HUES6 (cell line): ENCODE data around the gene RIMS1.
"Not testable (repeated sequence)": the region's sequence is repeated elsewhere in the genome, so short reads cannot be mapped to it uniquely, and the experiment has no call there.

ENCODE experiments used
- H3K27ac ChIP-seq: 2 replicates; pipeline ENCODE4 v1.7.0; 2013; ENCODE audit warnings: low read depth, mild to moderate bottlenecking, low read length, inconsistent platforms
- H3K27me3 ChIP-seq: 2 replicates; pipeline ENCODE4 v1.6.1; 2013; ENCODE audit warnings: low read length; ENCODE audit not compliant: control insufficient read depth, insufficient read depth
- H3K36me3 ChIP-seq: 2 replicates; pipeline ENCODE4 v1.6.1; 2013; ENCODE audit warnings: low read length; ENCODE audit not compliant: control insufficient read depth, insufficient read depth
- H3K4me1 ChIP-seq: 2 replicates; pipeline ENCODE4 v1.6.1; 2013; ENCODE audit warnings: low read length; ENCODE audit not compliant: control insufficient read depth, insufficient read depth
- H3K4me3 ChIP-seq: 2 replicates; pipeline ENCODE4 v1.5.1; 2013; ENCODE audit warnings: low read depth, low read length
- H3K9ac ChIP-seq: one replicate; pipeline ENCODE4 v1.6.1; 2013; ENCODE audit warnings: mild to moderate bottlenecking, low read length
- H3K9me3 ChIP-seq: 2 replicates; pipeline ENCODE4 v1.6.1; 2013; ENCODE audit warnings: low read depth, low read length; ENCODE audit not compliant: control insufficient read depth, insufficient read depth

RIMS1 gene

DNA sequence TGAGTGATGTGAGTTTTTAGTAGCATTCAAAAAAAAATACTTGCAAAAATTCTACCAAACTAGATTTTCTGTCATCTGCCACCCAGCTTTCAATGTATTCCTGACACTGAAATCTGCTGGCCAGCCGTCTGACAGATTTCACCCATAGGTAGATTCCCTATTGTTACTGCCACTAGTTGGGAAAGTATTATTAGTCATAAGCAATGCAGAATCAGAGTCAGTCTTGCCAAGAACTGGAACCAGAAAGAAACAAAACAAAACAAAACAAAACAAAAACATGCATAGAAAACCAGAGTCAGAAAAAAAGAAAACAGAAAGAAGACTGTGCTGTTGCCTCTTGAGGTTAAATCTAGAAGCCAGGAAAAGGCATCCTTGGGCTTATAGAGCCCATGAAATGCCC, 442.4 kb downstream of the RIMS1 start:
- H3K27ac ChIP-seq: no peak overlapping the region
- H3K4me1 ChIP-seq: no peaks in the 10 kb centered on the region
- H3K9me3 ChIP-seq: no peaks in the 10 kb centered on the region
- H3K9ac ChIP-seq: no peak overlapping the region
- no peaks in the 10 kb centered on the region for H3K27me3 ChIP-seq
- no peak overlapping the region for H3K4me3 ChIP-seq
- no peaks in the 10 kb centered on the region for H3K36me3 ChIP-seq

DNA sequence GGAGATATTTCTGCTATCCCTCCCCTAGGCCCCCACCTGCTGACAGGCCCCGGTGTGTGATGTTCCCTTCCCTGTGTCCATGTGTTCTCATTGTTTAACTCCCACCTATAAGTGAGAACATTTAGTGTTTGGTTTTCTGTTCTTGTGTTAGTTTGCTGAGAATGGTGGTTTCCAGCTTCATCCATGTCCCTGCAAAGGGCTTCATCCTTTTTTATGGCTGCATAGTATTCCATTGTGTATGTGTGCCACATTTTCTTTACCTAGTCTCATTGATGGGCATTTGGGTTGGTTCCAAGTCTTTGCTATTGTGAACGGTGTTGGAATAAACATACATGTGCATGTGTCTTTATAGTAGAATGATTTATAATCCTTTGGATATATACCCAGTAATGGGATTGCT, 448.9 kb downstream of the RIMS1 start:
- not testable (repeated sequence) for H3K9ac ChIP-seq, H3K27ac ChIP-seq, H3K36me3 ChIP-seq, H3K27me3 ChIP-seq, H3K4me3 ChIP-seq, H3K4me1 ChIP-seq, H3K9me3 ChIP-seq

DNA sequence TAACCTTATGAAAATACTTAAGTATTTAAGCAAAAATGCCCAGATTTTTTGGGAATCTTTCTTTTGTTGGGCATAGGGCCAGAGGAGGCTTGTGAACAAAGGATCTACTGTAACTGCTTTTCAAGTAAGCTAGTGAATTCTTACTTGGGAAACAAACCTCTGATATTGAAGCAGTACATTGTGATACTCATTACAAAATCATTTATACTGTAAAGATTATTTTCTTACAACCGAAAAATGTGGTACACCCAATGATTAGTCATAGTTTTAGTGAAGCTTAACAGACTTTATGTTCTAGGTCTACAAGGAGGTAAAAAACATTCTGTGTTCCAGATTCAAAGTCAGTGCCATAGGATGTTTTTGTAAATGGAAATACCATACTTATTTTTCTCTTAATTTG, 462.6 kb downstream of the RIMS1 start:
- no peaks in the 10 kb centered on the region for H3K36me3 ChIP-seq
- no peak overlapping the region for H3K9ac ChIP-seq
- no peaks in the 10 kb centered on the region for H3K4me1 ChIP-seq
- H3K27ac ChIP-seq: no peak overlapping the region
- no peaks in the 10 kb centered on the region for H3K27me3 ChIP-seq
- no peaks in the 10 kb centered on the region for H3K9me3 ChIP-seq
- H3K4me3 ChIP-seq: no peak overlapping the region

DNA sequence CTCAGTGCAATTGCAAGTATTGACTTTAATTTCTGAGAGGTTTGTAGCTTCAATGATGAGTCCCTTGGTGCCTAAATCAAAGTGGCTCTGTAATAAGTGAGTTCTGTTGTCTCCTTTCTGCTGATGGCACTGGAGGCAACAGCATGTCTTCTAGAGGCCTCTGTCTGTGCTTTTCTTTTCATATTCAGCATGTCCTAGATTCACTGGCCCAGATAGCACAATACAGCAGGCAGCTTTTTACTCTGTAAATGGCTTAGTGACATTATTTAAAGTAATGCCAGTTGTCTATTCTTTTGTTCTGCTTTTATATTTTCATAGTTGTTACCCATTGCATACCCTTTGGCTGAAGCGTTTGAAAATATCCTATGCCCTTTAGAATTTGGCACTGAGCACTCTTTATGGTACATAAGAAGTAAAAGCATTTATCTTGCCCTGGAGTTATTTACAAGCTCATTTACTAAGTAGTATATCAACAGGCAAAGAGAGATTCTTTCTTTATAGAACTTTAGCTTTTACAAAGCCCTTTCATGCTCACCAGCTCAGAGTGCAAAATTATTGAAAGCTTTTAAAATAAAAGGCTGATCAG, 464.0 kb downstream of the RIMS1 start:
- Histone ChIP-seq H3K4me3 (no peak overlapping the region), H3K36me3 (no peaks in the 10 kb centered on the region), H3K9ac (no peak overlapping the region), H3K9me3 (no peaks in the 10 kb centered on the region), H3K27ac (no peak overlapping the region; the same call in 1 of the 2 replicates), H3K27me3 (no peaks in the 10 kb centered on the region), H3K4me1 (no peaks in the 10 kb centered on the region)

- Histone ChIP-seq H3K9ac (no peak overlapping the region), H3K36me3 (no peaks in the 10 kb centered on the region), H3K27ac (no peak overlapping the region), H3K27me3 (no peaks in the 10 kb centered on the region), H3K4me1 (no peaks in the 10 kb centered on the region), H3K4me3 (no peak overlapping the region), H3K9me3 (no peaks in the 10 kb centered on the region)
Observed at GRCh38 chr6:72363844-72364740, 477.7 kb downstream of the RIMS1 start.

- H3K4me1 ChIP-seq: no peaks in the 10 kb centered on the region; the same call in 1 of the 2 replicates
- no peak overlapping the region for H3K27ac ChIP-seq
- H3K9me3 ChIP-seq: no peaks in the 10 kb centered on the region
- H3K9ac ChIP-seq: no peak overlapping the region
- no peak overlapping the region for H3K4me3 ChIP-seq
- H3K27me3 ChIP-seq: no peaks in the 10 kb centered on the region
- H3K36me3 ChIP-seq: no peaks in the 10 kb centered on the region
Observed at GRCh38 chr6:72365773-72366172, 479.4 kb downstream of the RIMS1 start.

- Histone ChIP-seq H3K36me3 (no peaks in the 10 kb centered on the region), H3K27ac (no peak overlapping the region), H3K27me3 (no peaks in the 10 kb centered on the region), H3K9me3 (no peaks in the 10 kb centered on the region), H3K4me3 (no peak overlapping the region), H3K9ac (no peak overlapping the region), H3K4me1 (no peaks in the 10 kb centered on the region; the same call in 1 of the 2 replicates)
Observed at GRCh38 chr6:72367439-72367838, 481.1 kb downstream of the RIMS1 start.

DNA sequence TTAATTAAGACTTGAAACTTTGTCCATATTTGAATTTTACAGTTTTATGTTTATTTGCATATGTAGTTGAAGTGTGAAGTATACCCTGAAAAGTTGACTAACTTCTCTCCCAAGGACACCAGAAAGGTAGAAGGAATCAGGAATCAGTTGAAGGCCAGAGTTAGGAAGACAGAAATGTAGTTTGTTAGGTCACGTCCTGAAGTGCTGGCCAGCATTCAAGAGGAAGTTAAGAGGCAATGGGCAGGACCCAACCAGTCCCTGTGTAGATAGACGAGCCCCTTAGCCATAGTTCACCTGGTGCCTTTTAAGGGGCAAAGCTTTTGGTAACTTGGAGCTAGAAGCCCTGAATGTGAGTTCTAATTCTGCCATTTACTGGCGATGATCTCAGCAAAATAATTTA, 485.1 kb downstream of the RIMS1 start:
- no peaks in the 10 kb centered on the region for H3K36me3 ChIP-seq
- H3K4me3 ChIP-seq: no peak overlapping the region
- H3K9me3 ChIP-seq: no peaks in the 10 kb centered on the region
- H3K27me3 ChIP-seq: no peaks in the 10 kb centered on the region
- peaks cover 5% of the 10 kb centered on the region for H3K4me1 ChIP-seq
- H3K9ac ChIP-seq: no peak overlapping the region
- no peak overlapping the region for H3K27ac ChIP-seq

DNA sequence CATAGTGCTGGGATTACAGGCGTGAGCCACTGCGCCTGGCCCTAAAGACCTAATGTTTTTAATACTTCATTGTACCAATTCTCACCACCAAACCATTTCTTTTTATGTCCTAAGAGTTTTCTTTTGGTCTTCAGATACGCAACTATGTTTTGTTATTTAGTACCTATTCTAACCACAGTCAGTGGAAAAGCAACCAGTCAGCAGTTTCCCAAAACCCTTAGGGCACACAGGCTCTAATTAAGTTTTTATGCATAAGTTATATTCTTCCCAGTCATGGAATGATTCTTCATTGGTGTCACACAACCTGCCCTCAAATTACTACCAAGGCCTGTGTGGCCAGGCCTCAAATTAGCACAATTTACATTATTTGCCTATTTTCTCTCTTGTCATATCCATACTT, 487.8 kb downstream of the RIMS1 start:
- H3K27ac ChIP-seq: no peak overlapping the region
- H3K9me3 ChIP-seq: no peaks in the 10 kb centered on the region
- H3K27me3 ChIP-seq: no peaks in the 10 kb centered on the region
- no peaks in the 10 kb centered on the region for H3K36me3 ChIP-seq
- no peak overlapping the region for H3K9ac ChIP-seq
- peaks cover 5% of the 10 kb centered on the region for H3K4me1 ChIP-seq
- no peak overlapping the region for H3K4me3 ChIP-seq

- H3K27ac ChIP-seq: no peak overlapping the region
- no peak overlapping the region for H3K4me3 ChIP-seq
- no peaks in the 10 kb centered on the region for H3K9me3 ChIP-seq
- H3K4me1 ChIP-seq: peaks cover 5% of the 10 kb centered on the region
- no peaks in the 10 kb centered on the region for H3K36me3 ChIP-seq
- no peak overlapping the region for H3K9ac ChIP-seq
- no peaks in the 10 kb centered on the region for H3K27me3 ChIP-seq
Observed at GRCh38 chr6:72374857-72375256, 488.5 kb downstream of the RIMS1 start.

DNA sequence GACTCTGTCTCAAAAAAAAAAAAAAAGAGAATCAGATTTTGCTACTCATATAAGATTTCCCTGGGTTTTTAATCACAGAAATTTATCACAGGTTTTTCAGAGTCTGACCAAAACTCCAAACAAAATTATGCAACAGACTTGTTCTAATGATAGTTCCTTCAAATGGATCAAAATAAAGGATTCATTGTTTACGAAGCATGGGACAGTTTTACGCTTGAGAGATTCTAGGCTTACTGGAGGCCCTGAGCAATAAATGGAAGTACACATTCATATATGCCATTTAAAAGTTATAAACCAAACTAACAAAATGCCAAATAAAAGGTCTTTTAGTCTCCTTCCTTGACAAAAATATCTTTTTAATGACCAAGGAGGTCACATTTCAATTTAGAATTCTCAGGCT, 490.4 kb downstream of the RIMS1 start:
- no peak overlapping the region for H3K27ac ChIP-seq
- no peak overlapping the region for H3K4me3 ChIP-seq
- H3K36me3 ChIP-seq: no peaks in the 10 kb centered on the region
- H3K27me3 ChIP-seq: no peaks in the 10 kb centered on the region
- no peaks in the 10 kb centered on the region for H3K9me3 ChIP-seq
- H3K4me1 ChIP-seq: peaks cover 5% of the 10 kb centered on the region
- no peak overlapping the region for H3K9ac ChIP-seq
